Measurements from ENCODE around the gene GFM1.

GFM1 gene

GRCh38 chr3:158649791-158650190, 5.5 kb downstream of the GFM1 start:
- no peak overlapping the region for H3K4me3 ChIP-seq (ENCODE audit: insufficient read depth, low read length, poor library complexity, severe bottlenecking)
- H3K27me3 ChIP-seq (ENCODE audit: low read length), result no peaks in the 10 kb centered on the region
- no peak overlapping the region for H2AFZ ChIP-seq (ENCODE audit: low read depth, low read length, severe bottlenecking)
- no peaks in the 10 kb centered on the region for H3K9me2 ChIP-seq (replicated peaks; ENCODE audit: insufficient read depth, low read length)
- H3K9me3 ChIP-seq (ENCODE audit: insufficient read depth, low read length), result no peaks in the 10 kb centered on the region
- peaks cover 31% of the 10 kb centered on the region for H3K79me2 ChIP-seq (ENCODE audit: insufficient read depth, low read length)
- no peak overlapping the region for H3K4me2 ChIP-seq (ENCODE audit: low read depth, low read length, poor library complexity, severe bottlenecking)
- H3K9ac ChIP-seq (ENCODE audit: low read length), result no peak overlapping the region
- TF ChIP-seq EZH2phosphoT487 (conservative IDR thresholded peaks at IDR 0.05; ENCODE audit: low read length), result no peak
- no peak for TF ChIP-seq CTCF (IDR thresholded peaks at IDR 0.05; ENCODE audit: insufficient read depth, low read length, poor library complexity, severe bottlenecking)
- H3F3A ChIP-seq (ENCODE audit: insufficient read depth), result no peaks in the 10 kb centered on the region
- H3K27ac ChIP-seq (ENCODE audit: low read depth, low read length), result no peak overlapping the region
- H3K36me3 ChIP-seq (ENCODE audit: low read length), result peaks cover 41% of the 10 kb centered on the region
- H4K20me1 ChIP-seq (ENCODE audit: low read depth, low read length), result no peaks in the 10 kb centered on the region

- no peak overlapping the region for H3K4me2 ChIP-seq (ENCODE audit: low read depth, low read length, poor library complexity, severe bottlenecking)
- H3K79me2 ChIP-seq (ENCODE audit: insufficient read depth, low read length), result peaks cover 17% of the 10 kb centered on the region; the same call in 1 of the 2 replicates
- H3F3A ChIP-seq (ENCODE audit: insufficient read depth), result no peaks in the 10 kb centered on the region
- H3K4me3 ChIP-seq (ENCODE audit: insufficient read depth, low read length, poor library complexity, severe bottlenecking), result no peak overlapping the region
- H2AFZ ChIP-seq (ENCODE audit: low read depth, low read length, severe bottlenecking), result no peak overlapping the region
- TF ChIP-seq CTCF (IDR thresholded peaks at IDR 0.05; ENCODE audit: insufficient read depth, low read length, poor library complexity, severe bottlenecking), result no peak
- no peak for TF ChIP-seq EZH2phosphoT487 (conservative IDR thresholded peaks at IDR 0.05; ENCODE audit: low read length)
- H3K27me3 ChIP-seq (ENCODE audit: low read length), result no peaks in the 10 kb centered on the region
- H4K20me1 ChIP-seq (ENCODE audit: low read depth, low read length), result no peaks in the 10 kb centered on the region
- H3K9ac ChIP-seq (ENCODE audit: low read length), result no peak overlapping the region
- H3K36me3 ChIP-seq (ENCODE audit: low read length), result peaks cover 47% of the 10 kb centered on the region
- no peaks in the 10 kb centered on the region for H3K9me3 ChIP-seq (ENCODE audit: insufficient read depth, low read length)
- no peaks in the 10 kb centered on the region for H3K9me2 ChIP-seq (replicated peaks; ENCODE audit: insufficient read depth, low read length)
- no peak overlapping the region for H3K27ac ChIP-seq (ENCODE audit: low read depth, low read length)
Measured at GRCh38 chr3:158651192-158651591, 6.9 kb downstream of the GFM1 start.

- Histone ChIP-seq H3K9me3 (ENCODE audit: insufficient read depth, low read length) (no peaks in the 10 kb centered on the region), H3K27me3 (ENCODE audit: low read length) (no peaks in the 10 kb centered on the region), H3K36me3 (ENCODE audit: low read length) (peaks cover 42% of the 10 kb centered on the region), H3K79me2 (ENCODE audit: insufficient read depth, low read length) (peaks cover 7% of the 10 kb centered on the region; the same call in 1 of the 2 replicates), H3K9me2 (replicated peaks; ENCODE audit: insufficient read depth, low read length) (no peaks in the 10 kb centered on the region), H3K27ac (ENCODE audit: low read depth, low read length) (no peak overlapping the region), H3K4me3 (ENCODE audit: insufficient read depth, low read length, poor library complexity, severe bottlenecking) (no peak overlapping the region), H2AFZ (ENCODE audit: low read depth, low read length, severe bottlenecking) (no peak overlapping the region), H3F3A (ENCODE audit: insufficient read depth) (no peaks in the 10 kb centered on the region), H3K4me2 (ENCODE audit: low read depth, low read length, poor library complexity, severe bottlenecking) (no peak overlapping the region), H3K9ac (ENCODE audit: low read length) (no peak overlapping the region), H4K20me1 (ENCODE audit: low read depth, low read length) (no peaks in the 10 kb centered on the region)
- TF ChIP-seq CTCF (IDR thresholded peaks at IDR 0.05; ENCODE audit: insufficient read depth, low read length, poor library complexity, severe bottlenecking) (no peak), EZH2phosphoT487 (conservative IDR thresholded peaks at IDR 0.05; ENCODE audit: low read length) (no peak)
Measured at GRCh38 chr3:158652463-158652862, 8.1 kb downstream of the GFM1 start.
